Measurements from ENCODE around the gene NVL. TPM values are rescaled to one million over a fixed set of nuclear protein-coding genes. Genes with fewer than 3 reads are reported as not detected.

NVL gene
- total and polyA plus RNA-seq, 10 of the 15 experiments (the other 5 are each of a cell fraction or from before 2014, with no cell fraction given) = 20.3 to 49.6 (median 35.2) TPM

GRCh38 chr1:224192082-224192788 is 137.7 kb downstream of the NVL start:
- peak; percentile 17; the same call in 1 of the 3 replicates for ATAC-seq
- in situ Hi-C loops (cut with MboI) = no loop called here

GRCh38 chr1:224189561-224189960 is 140.4 kb downstream of the NVL start:
- Histone ChIP-seq H3K27ac (ENCODE audit: control insufficient read depth, insufficient read depth) (no peak overlapping the region), H4K20me1 (ENCODE audit: control insufficient read depth, insufficient read depth) (no peaks in the 10 kb centered on the region; the same call in 1 of the 2 replicates), H3K36me3 (ENCODE audit: control insufficient read depth in 2 of 2, insufficient read depth in 2 of 2, low read length in 1 of 2) (peaks cover 2 to 21% of the 10 kb centered on the region in 2 experiments), H3K9ac (ENCODE audit: control insufficient read depth, insufficient read depth, low read length) (no peak overlapping the region), H3K27me3 (replicated peaks in 1 of 2; ENCODE audit: control insufficient read depth in 2 of 2, insufficient read depth in 2 of 2, low read length in 1 of 2) (no peaks in the 10 kb centered on the region), H3K4me1 (ENCODE audit: control insufficient read depth, insufficient read depth, low read length) (peaks cover 8% of the 10 kb centered on the region; the same call in 1 of the 2 replicates), H3K4me3 (no peak overlapping the region), H3K4me2 (ENCODE audit: control insufficient read depth, insufficient read depth) (no peak overlapping the region), H3K9me3 (replicated peaks; ENCODE audit: control insufficient read depth, insufficient read depth, low read length) (no peaks in the 10 kb centered on the region), H3K79me2 (ENCODE audit: control insufficient read depth, insufficient read depth, low read length) (peaks cover 49% of the 10 kb centered on the region), H2AFZ (ENCODE audit: control insufficient read depth, low read depth, low read length) (no peak overlapping the region)
- intact Hi-C loops (cut with micrococcal nuclease; ENCODE audit: unreplicated experiment) (no loop called here), in situ Hi-C loops (cut with MboI) (no loop called here)
- FAIRE-seq (no peak), DNase-seq (ENCODE audit: low read depth, low spot score) (no peak), ATAC-seq (no peak)
- TF ChIP-seq BCL11A (IDR thresholded peaks at IDR 0.05; ENCODE audit: low read depth, low read length) = no peak
- TF ChIP-seq SREBF1 (IDR thresholded peaks at IDR 0.05; ENCODE audit: low read length) = no peak
- TF ChIP-seq TCF3 (IDR thresholded peaks at IDR 0.05; ENCODE audit: borderline replicate concordance, insufficient read depth, low read depth, low read length) = no peak
- TF ChIP-seq MLLT1 (IDR thresholded peaks at IDR 0.05) = peak; percentile 58
- no peak for TF ChIP-seq FOXK2 (IDR thresholded peaks at IDR 0.05)
- no peak for TF ChIP-seq ZNF384 (IDR thresholded peaks at IDR 0.05; ENCODE audit: borderline replicate concordance, low read depth, low read length)
- 98% methylated on average over 7 of the region's 7 CpGs for WGBS (ENCODE audit: insufficient coverage, insufficient replicate concordance, low lambda C conversion rate, missing lambda C conversion rate)
- ChIA-PET POLR2A (interaction anchor here (0.6 kb wide), 1 partner anchor 118 kb away, joined by 4 read pairs; no protein-coding TSS in a partner anchor), RAD21 (ENCODE audit: unreplicated experiment) (interaction anchor here (1.1 kb wide), 1 partner anchor 73 kb away, joined by 5 read pairs; no protein-coding TSS in a partner anchor), CTCF (no interaction called here), SMC1A (ENCODE audit: uncharacterized antibody, unreplicated experiment) (interaction anchor here (1.2 kb wide), 1 partner anchor 73 kb away, joined by 8 read pairs; no protein-coding TSS in a partner anchor)
- no TSS peak for BruUV-seq (replicated peaks)

More at GRCh38 chr1:224192082-224192788, 137.7 kb downstream of the NVL start:
- TSS peak; percentile 51 for BruUV-seq (replicated peaks)
- no peak overlapping the region for H3K4me3 ChIP-seq
- no peaks in the 10 kb centered on the region; the same call in 1 of the 2 replicates for H4K20me1 ChIP-seq (ENCODE audit: control insufficient read depth, insufficient read depth)
- H3K79me2 ChIP-seq (ENCODE audit: control insufficient read depth, insufficient read depth, low read length) = peaks cover 26% of the 10 kb centered on the region
- ChIA-PET POLR2A (interaction anchor here (1.7 kb wide), 1 partner anchor 12 kb away, joined by 7 read pairs; no protein-coding TSS in a partner anchor), CTCF (interaction anchor here (0.6 kb wide), 1 partner anchor 80 kb away, joined by 4 read pairs; no protein-coding TSS in a partner anchor), RAD21 (ENCODE audit: unreplicated experiment) (interaction anchor here (1.0 to 1.3 kb wide), 3 partner anchors 9 to 23 kb away, joined by 3 to 5 read pairs (median 4); partner anchors contain the start of gene DEGS1), SMC1A (ENCODE audit: uncharacterized antibody, unreplicated experiment) (interaction anchor here (0.6 to 2.1 kb wide), 5 partner anchors 9 to 76 kb away, joined by 3 to 12 read pairs (median 4); partner anchors contain the start of gene DEGS1)
- FAIRE-seq (no peak), DNase-seq (ENCODE audit: low read depth, low spot score) (no peak)
- no peaks in the 10 kb centered on the region; the same call in 1 of the 2 replicates for H3K4me1 ChIP-seq (ENCODE audit: control insufficient read depth, insufficient read depth, low read length)
- H3K9ac ChIP-seq (ENCODE audit: control insufficient read depth, insufficient read depth, low read length) = no peak overlapping the region
- no peak overlapping the region for H3K27ac ChIP-seq (ENCODE audit: control insufficient read depth, insufficient read depth)
- no peak overlapping the region for H3K4me2 ChIP-seq (ENCODE audit: control insufficient read depth, insufficient read depth)
- H3K27me3 ChIP-seq (replicated peaks in 1 of 2; ENCODE audit: control insufficient read depth in 2 of 2, insufficient read depth in 2 of 2, low read length in 1 of 2) = no peaks in the 10 kb centered on the region
- no peaks in the 10 kb centered on the region for H3K9me3 ChIP-seq (replicated peaks; ENCODE audit: control insufficient read depth, insufficient read depth, low read length)
- 2% methylated on average over 5 of the region's 5 CpGs for WGBS (ENCODE audit: insufficient coverage, insufficient replicate concordance, low lambda C conversion rate, missing lambda C conversion rate)
- H3K36me3 ChIP-seq (ENCODE audit: control insufficient read depth in 2 of 2, insufficient read depth in 2 of 2, low read length in 1 of 2) = peaks cover 2 to 21% of the 10 kb centered on the region in 2 experiments
- TF ChIP-seq IRF4 (IDR thresholded peaks at IDR 0.05; ENCODE audit: low read depth, low read length) (no peak), MAX (IDR thresholded peaks at IDR 0.05; ENCODE audit: low read depth, low read length) (no peak), BCL11A (IDR thresholded peaks at IDR 0.05; ENCODE audit: low read depth, low read length) (no peak), CREM (IDR thresholded peaks at IDR 0.05; ENCODE audit: low read depth) (0 out of 2 replicates have a peak, but pooled peaks have one; percentile 27)
- intact Hi-C loops (cut with micrococcal nuclease; ENCODE audit: unreplicated experiment) = no loop called here
- no peak overlapping the region for H2AFZ ChIP-seq (ENCODE audit: control insufficient read depth, low read depth, low read length)
